CD4-positive, alpha-beta T cell treated with Interleukin-10 for 1 hour (primary cell): ENCODE data around the gene ENOX1.

Experiments
- DNase-seq: peaks from one replicate; pipeline ENCODE4 v3.0.0-alpha.2; 2020

ENOX1 gene

DNA sequence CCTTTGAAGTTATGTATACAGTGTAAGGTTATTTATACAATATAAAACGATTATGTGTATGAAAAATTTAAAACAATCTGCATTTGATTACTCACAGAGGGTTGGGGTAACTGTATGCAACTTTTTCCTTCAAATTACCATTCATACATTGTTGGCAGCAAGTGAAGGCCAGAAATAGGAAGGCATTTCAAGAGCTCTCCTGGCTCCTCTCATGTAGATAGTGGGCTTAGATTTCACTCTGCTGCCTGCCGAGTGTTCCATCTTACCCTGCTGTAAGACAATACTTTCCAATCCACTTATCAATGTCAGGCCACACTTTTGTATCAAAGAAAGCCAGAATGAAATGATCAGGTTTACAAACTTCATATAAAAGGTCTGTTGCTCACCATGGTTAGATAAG, 518.1 kb downstream of the ENOX1 start:
- DNase-seq, result no peak

DNA sequence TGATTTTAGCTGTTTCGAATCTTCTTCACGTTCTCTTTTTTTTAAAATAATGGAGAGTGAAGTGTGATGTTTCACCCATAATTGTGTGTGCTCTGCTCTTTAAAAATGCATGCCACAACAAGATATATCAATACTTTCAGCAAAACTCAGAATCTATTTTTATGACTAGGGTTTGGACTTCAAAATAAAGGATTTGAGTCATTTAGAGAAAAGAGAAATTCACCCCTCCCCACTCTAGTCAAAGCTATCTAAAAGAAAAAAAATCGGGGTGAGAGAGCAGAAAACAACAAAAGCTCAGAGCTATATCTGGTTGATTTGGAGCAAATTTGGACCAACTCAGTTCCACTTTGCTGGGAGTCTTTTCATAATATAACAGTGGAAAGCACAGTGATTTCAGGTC, 518.9 kb downstream of the ENOX1 start:
- no peak for DNase-seq

DNA sequence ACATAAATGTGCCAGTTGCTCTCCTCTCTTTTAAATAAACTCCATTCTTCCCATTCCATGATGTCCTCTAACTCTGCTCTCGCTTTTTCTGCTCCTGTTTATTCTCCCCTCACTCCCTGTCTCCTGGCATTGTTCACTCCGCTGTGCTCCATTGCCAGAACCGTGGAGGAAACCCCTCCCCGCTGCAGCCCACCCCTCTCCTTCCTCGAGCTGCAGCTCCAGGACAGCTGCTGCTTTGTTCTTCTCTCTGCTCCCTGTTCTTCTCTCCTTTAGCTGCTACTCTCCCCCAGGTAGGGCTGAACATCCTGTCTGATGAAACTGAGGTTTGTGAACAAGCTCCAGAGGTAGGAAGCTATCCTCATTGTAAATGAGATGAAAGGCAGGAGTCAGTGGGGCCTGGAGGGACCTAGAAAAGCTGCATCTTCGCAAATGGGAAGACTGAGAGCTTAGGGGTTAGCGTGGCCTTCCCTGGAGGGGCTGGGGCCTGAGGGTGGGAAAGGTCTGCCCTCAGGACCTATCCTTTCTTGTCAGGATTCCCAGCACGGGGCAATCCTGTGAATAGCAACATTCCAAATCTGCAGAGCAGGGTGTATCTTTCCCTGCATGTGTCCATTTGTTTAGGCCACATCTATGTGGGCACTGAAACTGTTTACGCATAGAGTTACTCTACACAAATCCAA, 519.7 kb downstream of the ENOX1 start:
- no peak for DNase-seq

DNA sequence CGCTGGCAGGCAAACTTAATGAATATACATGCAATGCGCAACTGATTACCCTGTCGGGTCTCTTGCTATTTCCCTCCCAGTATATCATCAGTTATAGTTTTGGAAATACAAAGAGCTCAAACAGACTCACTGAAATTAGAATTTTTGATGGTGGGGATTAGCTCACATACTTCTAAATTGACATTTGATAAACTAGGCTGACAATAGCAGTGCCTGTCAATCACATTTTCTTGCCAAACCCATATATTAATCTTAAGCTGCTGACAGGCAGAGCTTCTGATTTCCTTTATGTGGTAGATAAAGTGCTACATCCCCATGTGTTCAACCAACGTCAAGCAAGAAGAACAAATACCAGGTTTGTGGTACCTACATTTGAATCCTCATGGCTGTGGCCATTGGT, 521.7 kb downstream of the ENOX1 start:
- DNase-seq, result no peak

DNA sequence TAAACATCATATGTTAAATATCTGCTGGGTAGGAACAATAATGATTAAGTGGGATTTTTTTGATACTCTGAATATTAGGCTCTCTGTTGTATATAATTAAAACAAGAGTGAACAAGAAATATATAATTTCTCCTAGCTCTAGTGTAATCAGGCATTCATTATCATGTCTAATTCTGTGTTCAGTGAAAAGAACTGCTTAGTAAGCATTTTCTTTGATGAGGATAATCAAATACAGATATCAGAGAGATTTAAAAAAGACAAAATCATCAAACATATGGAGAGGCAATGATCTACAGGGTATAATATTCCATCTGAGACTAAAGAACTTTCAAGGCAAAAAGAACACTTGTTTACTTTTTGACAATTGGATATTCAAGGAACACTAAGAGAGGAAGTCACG, 522.3 kb downstream of the ENOX1 start:
- DNase-seq, result no peak

DNA sequence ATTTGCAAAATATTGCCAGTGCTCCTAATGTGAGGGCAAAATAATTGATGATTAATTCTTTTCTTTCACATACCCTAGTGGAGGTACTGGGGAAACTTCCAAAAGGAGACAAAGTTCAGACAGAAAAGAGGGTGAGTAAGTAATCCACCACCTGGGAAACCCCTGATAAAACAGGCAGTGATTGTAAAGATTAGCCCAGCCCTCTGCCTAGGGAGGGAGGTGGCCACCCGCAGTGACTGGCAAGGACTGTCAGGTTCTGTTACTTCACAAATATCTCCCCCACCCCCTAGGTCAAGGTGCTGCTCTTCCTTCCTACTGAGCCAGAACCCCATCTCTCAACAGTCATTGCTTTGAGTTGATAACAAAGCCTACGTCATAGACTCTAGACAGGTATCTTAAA, 523.7 kb downstream of the ENOX1 start:
- DNase-seq, result no peak

DNA sequence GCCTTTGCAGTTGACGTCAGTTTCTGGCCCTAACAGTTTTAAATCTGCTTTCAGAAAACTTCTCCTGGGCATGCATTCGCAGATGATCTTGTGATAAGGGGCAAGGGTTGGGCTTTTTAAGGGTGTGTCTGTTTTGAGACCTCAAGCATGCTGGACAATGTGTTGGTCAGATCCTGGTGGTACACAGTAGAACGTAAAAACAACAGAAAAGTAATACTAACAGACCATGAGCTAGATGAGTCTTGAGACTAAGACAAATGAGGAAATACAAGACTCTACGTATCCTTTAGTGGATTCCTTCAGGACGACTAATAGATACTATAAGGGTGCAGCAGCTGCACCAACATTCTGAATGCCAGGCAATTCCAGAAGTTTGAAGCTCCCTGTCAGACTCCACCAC, 525.8 kb downstream of the ENOX1 start:
- no peak for DNase-seq

DNA sequence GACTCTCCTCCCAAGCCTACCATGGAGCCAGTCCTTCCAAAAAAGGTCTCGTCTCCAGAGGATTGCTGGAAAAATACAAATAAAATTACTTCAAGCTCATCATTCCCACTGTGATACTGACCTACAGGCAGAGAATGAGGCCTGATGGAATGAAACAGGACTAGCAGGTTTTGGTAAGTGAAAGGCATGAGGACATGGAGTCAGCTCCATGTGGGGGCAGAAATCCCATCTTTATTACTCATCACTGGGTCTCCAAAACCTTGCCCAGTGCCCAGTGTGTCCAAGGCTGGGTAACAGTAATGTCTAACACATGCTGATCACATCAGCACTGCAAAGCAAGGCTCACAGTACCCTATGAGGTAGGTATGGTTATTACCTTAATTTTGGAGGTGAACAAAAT, 528.0 kb downstream of the ENOX1 start:
- no peak for DNase-seq

DNA sequence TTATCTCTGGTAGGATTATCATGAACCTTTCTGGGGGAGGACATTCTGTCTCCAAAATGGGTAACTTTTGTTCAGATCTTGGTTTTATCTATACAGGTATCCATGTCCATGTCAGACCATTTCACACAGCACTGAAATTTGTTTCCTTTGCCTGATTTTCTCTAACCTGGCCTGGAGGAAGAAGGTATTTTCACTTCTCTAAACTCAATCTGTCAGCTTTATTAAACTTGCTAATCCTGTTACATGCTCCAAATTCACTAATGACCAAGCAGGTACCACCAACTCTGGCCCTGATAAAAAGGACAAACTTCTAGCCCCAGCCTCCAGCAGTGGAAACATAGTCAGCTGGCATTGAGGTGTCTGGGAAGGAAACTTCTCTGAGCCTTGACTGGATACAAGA, 529.0 kb downstream of the ENOX1 start:
- DNase-seq, result no peak

DNA sequence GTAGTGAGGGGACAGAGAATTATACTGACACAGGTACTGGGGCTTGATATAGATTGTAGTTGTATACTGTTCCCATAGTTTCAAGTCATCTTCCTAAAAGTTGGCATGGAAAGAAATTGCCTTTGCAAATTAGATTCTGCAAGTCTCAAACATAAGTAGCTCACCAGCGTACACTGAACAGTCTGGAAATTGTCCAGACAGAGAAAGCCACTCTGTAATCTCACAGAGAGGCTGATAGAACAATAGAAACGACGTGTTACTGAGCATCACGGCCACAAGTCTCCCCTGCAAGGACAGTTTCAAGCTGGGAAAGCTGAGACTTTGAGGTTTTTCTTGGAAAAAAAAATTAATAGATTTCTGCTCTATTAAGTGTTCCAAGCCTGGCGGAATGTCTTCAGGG, 534.8 kb downstream of the ENOX1 start:
- no peak for DNase-seq

DNA sequence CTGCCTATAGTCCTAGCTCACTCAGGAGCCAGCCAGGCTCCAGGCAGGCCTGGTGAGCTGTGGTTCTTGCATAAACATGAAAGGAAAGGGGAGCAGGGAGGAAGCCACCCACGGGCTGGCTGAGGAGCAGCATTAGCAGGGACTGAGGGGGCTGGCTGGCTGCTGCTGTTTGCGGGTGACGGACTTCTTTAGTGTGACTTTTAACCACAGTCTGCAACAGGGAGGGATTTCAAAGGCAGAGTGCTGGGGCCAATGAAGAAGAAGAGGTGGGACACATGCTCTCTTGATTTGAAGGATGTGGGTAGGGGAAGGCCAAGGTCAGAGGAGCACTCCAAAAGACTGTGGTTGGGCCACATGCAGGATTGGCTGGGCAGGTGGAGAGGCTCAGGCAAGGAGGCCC, 540.4 kb downstream of the ENOX1 start:
- DNase-seq, result no peak

DNA sequence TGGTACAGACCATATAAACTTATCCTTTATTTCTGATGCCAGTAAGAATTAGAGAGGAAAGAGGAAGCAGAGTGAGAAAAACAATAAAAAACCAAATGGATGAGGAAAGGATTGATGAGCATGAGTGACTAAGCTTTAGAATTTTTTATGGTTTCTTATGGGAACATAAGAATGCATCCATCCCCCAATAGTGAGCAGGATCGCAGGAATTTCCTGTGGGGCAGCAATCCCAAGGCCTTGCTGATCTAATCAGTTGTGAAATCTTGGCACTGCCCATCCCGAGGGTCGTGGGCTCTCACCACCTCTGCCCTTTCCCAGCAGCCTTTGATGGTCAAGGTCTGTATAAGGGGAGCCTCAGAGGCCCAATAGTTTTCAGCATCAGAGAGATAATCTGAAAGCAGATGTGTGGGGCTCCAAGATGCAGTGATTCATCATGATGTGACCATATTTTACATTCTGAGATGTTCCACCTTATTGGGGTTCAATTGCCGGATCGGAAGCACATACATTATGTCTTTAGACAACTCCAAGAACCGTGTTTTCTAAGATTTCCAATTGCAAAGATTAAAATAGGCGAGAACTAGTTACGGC, 541.3 kb downstream of the ENOX1 start:
- no peak for DNase-seq

DNA sequence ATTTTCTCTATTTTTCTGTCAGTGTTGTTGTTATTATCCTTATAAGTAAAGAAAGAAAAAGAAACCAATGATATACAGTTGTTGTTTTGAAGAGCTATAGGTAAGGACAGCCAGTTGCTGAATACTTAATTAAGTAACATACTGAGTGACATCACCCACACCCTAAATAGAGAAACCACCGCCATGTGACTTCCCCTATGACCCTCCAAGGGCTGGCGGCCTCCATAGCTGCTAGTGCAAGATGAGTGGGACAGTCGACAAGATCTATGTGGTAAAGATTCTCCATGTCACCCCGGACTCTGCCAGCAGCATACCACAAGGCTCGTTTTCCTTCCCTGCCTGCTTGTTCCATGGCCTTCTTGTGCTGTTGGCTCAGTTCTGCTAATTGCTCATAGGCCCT, 542.3 kb downstream of the ENOX1 start:
- DNase-seq, result no peak

DNA sequence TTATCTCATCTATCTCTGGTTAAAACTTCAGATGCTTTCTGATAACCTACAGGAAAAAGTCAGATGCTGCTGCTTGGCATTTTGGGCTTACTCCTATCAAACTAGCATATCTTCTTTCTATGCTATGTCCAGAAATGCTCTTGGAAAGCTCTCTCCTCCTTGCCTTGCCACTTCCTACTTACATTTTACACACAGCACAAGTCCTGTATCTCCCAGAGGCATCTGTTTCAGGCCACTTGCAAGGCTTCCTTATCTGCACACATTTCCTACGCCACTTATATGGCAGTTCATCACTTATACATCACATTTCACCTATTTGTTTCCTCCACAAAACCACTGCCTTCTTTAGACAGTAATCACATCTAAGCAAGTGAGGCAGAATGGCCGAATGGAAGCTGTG, 543.1 kb downstream of the ENOX1 start:
- no peak for DNase-seq

DNA sequence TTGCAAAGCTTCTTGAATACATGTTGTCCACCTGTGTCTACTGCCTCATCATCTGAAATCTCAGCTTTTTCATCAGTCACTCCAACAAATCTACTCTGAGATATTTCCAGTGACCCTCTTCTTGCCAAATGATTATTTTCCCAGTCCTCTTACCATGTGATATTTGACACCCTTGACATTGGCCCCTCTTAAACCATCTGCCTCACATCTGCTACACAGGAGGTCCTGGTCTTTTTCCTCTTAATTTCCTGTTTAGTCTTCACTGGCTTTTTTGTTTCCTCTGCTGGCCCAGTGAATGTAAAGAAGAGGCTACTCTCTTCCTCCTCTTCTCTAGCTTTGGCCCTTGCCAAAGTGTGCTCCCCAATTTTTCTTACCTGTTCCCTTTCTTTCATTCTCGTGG, 544.7 kb downstream of the ENOX1 start:
- no peak for DNase-seq

DNA sequence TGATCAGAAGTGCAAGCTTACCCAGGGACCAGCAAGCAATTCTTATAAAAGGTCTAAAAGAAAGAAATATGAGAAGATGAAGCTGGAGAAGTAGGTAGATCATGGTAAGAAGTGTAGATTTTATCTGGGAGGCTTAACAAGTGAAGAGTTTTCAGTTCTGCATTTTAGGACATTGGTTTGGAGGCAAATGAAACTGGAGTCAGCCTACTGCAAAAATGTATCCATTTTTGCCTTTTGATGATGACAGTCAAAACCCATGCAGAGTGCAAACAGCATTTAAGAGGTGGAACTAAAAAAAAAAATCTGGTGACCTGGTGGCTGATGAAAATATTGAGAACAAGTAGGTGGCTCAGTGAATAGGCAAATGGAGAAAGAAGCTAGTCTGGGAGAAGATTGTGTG, 546.5 kb downstream of the ENOX1 start:
- DNase-seq, result no peak

DNA sequence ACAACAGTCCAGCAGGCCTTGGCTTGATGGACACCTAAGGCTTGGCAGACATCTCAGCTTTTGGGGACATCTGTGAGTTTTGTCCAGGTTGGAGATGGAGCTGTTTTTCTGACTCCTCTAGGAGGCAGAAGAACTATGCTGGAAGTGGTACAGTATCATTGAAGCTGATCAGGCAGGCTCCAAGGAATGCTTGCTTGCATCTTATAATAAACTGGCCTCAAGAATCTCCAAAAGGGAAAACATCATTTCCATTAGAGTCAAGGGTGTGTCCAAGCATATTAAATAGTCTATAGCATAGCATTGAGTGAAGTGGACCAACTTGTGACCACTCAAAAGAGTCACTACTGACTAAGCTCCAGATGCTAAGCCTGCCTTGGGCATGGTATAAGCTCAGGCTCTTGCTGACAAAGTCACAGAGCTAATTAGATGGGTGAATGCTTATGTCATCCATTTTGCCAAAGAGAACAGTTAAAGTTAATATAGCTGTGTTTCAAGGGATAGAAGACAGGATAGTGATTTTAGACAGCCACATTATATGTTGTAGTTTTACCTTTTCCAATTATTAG, 547.4 kb downstream of the ENOX1 start:
- no peak for DNase-seq

DNA sequence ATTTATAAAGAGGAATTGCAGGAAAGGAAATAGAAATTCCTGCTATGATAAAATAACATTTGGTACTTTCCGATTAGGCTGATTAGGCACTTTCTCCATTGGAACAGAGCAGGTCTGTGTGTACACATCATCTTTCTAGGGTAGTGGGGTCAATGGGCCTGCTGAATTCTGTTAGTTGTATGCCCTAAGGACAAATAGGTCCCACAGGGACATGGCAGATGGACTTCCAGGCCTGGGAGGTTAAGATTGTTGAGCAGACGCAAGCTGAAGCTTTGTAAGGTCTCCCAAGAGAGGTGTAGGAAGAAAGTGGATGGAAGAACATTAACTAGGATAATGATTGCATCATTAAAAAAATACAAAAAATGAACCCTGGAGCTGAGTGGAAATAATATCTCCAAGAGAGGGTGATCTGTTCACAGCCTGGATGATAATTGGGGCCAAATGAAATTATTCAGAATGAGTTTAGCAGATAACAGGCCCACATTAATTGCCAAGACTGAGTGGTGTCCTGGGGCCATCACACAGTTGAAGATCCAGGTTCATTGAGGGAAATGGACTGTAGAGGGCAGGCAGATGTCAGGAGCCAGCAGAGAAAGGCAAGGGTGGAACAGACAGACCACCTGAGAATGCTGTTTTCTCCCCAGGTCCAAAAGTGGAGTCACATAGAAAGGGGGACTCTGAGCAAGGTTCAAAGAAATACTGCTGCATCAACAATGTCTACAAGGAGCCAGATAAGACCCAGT, 548.3 kb downstream of the ENOX1 start:
- no peak for DNase-seq

DNA sequence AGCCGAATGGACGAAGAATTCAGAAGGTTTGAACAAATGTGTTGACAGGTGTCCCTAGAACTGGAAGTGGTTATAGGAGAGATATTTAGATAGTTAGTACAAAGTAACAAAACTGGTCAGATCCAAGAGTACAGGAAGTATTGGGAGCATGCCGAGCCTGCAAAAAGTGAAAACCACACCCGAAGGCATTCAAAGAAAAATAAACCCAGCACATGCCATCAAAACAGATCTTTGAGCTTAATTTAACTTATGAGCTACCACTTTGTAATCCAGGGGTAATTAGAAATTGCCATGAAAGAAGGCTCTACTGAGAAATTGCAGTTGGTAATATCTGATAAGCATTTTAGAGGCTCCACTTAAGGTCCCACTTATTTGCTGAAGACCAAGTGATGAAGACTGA, 549.2 kb downstream of the ENOX1 start:
- DNase-seq, result no peak

DNA sequence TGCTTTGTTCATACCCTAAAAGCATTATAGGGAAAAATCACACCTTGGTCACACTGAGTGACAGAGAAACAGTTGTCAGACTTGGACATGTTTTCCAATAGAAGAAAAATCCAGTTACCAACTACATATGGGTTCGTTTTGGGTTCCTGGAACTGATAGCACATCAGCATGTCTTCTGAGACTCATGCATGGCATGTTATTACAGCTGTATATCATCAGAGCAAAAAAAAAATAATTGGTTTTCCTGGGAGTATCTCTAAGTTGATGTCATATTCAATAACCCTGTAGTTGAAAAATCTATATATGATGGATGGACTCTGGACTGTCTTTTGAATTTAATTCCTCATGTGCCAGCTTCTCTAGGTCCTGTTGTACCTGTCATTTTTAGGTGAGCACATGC, 551.7 kb downstream of the ENOX1 start:
- no peak for DNase-seq

DNA sequence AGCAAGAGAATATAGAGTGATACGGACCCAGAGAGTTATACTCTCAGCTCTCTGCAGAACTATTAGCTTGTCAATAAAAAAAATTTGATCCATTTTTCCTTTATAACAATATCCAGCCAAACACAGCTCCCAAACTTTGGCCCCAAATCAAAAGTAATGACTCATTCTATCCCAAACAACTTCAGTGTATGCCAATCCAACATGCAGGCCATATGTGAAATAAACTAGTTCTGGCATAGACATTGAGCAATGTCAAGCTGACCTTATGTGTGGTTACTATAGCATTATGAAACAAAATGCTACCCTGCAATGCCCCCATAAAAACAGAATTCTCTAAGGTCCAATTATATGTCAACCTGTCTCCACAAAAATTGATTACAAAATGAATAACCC, 553.9 kb downstream of the ENOX1 start:
- DNase-seq, result no peak

DNA sequence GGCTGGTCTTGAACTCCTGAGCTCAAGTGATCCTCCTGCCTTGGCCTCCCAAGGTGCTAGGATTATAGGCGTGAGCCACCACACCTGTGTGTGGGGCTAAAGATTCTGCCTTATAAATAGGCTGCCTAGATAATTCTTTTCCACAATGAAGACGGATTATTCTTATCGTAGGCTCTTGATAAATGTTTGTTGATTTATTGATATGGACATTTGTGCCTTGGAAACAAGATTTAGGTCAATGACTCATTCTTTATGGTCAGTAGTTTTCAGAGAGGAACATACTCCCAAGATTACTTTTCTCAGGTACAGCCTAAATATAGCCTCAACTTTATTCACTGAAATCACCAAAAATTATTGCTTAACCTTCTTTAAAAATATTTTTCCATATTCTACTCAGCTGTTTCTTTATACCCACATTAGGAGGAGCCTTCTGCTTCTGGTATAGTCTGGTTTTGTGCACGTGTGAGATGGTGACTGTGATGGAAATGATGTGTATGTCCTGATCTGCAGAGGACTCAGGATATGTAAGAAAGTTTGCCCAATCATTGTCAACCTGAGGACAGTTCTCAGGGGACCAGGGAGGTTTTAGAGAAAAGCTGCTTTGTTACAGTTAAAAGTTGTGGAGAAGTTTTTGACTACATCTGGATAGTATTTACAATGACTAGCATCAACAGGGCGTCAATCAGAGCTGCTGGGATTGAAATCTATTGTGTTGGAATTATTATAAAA, 554.5 kb downstream of the ENOX1 start:
- DNase-seq, result no peak

DNA sequence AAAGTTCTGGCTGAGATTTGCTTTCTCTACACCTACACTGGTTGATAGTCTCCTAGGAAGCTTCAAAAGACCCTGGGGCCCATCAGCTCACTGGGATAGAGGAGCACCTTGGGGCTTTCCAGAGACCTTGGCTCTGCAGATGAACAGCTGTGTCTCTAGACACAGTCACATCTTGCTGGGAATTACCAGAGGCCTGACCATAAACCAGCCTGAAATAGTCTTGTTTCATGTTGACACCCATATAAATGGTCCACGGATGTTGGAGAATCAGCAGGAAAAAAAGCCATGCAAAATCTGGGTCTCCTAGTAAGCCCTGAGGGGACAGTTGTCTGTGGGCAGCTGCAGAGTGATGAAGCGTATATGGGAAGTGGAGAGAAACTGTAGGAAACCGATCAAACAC, 555.8 kb downstream of the ENOX1 start:
- DNase-seq, result no peak

DNA sequence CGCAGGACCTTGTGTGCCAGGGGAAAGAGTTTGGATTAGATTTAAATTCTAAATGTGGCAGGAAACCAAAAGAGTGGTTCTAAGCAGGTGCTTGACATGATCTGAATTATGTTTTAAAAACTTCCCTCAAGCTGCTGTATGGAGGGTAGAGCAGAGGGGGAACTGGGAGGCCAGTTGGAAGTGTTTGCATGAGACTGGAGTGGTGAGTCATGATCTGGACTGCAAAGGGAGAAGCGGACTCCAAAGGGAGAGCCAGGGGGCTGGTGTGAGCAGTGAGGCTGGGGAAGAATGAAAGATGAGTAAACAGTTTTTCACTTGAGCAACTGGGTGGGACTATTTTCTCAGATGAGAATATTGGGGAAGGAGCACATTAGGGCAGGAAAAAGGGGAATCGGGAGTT, 557.3 kb downstream of the ENOX1 start:
- no peak for DNase-seq
